HepG2 (cell line): Measurements from ENCODE around the gene SEMA3F. TPM values are rescaled to one million over a fixed set of nuclear protein-coding genes. Genes with fewer than 3 reads are reported as not detected.

ENCODE experiments used
- CENPBD1 ChIP-seq: sonication (generic); formaldehyde crosslinking; IDR thresholded peaks from 2 replicates; pipeline ENCODE4 v1.8.0; 2022; ENCODE audit warnings: missing genetic modification reagents, low read depth, mild to moderate bottlenecking, borderline replicate concordance
- EEA1 ChIP-seq: sonication (generic); formaldehyde crosslinking; IDR thresholded peaks from 2 replicates; pipeline ENCODE4 v1.5.1; 2020; ENCODE audit warnings: mild to moderate bottlenecking, missing genetic modification reagents, borderline replicate concordance
- HNRNPK ChIP-seq: fragments of 200-400 bp; formaldehyde crosslinking; IDR thresholded peaks from 2 replicates; pipeline ENCODE4 v1.6.1; 2018; ENCODE audit warnings: low read length, low read depth, moderate library complexity, mild to moderate bottlenecking; ENCODE audit not compliant: poor library complexity, severe bottlenecking
- ISX ChIP-seq: sonication (generic); formaldehyde crosslinking; conservative IDR thresholded peaks from 2 replicates; pipeline ENCODE4 v1.5.0; 2020; ENCODE audit warnings: missing genetic modification reagents
- JUND ChIP-seq: sonication (generic); formaldehyde crosslinking; IDR thresholded peaks from 2 replicates; pipeline ENCODE4 v1.8.0; 2022; ENCODE audit warnings: mild to moderate bottlenecking, missing genetic modification reagents
- NCOA1 ChIP-seq: sonication (generic); formaldehyde crosslinking; IDR thresholded peaks from 2 replicates; pipeline ENCODE4 v1.9.0; 2021; ENCODE audit warnings: missing genetic modification reagents
- NONO ChIP-seq, 2 experiments: fragments of 450-650 bp in 1 of 2; sonication (generic) in 1 of 2; formaldehyde crosslinking in 1 of 2; IDR thresholded peaks in 1 of 2; conservative IDR thresholded peaks in 1 of 2; 2 replicates each; pipeline versions ENCODE4 v1.6.1 to v1.8.0; 2017 to 2022; ENCODE audit warnings: mild to moderate bottlenecking in 1 of 2, missing genetic modification reagents in 1 of 2, moderate library complexity in 1 of 2
- NR2C2 ChIP-seq: sonication (generic); formaldehyde crosslinking; IDR thresholded peaks from 2 replicates; pipeline ENCODE4 v1.4.0; 2020; ENCODE audit warnings: missing genetic modification reagents, mild to moderate bottlenecking, moderate library complexity, borderline replicate concordance
- NR2F2 ChIP-seq: IDR thresholded peaks from 2 replicates; pipeline ENCODE4 v1.6.1; 2012; ENCODE audit warnings: low read depth, inconsistent platforms, borderline replicate concordance
- PCBP2 ChIP-seq: fragments of 200-400 bp; formaldehyde crosslinking; optimal IDR thresholded peaks from 2 replicates; pipeline ENCODE3; 2018; ENCODE audit warnings: low read length, low read depth; ENCODE audit not compliant: poor library complexity, severe bottlenecking
- PRMT3 ChIP-seq: sonication (generic); formaldehyde crosslinking; IDR thresholded peaks from 2 replicates; pipeline ENCODE4 v1.8.1; 2022; ENCODE audit warnings: low read depth, mild to moderate bottlenecking, moderate library complexity, missing genetic modification reagents, borderline replicate concordance
- STAT6 ChIP-seq: sonication (generic); formaldehyde crosslinking; IDR thresholded peaks from 2 replicates; pipeline ENCODE4 v1.4.0; 2020; ENCODE audit warnings: missing genetic modification reagents, mild to moderate bottlenecking, borderline replicate concordance
- TEAD2 ChIP-seq: sonication (generic); formaldehyde crosslinking; IDR thresholded peaks from 2 replicates; pipeline ENCODE4 v1.9.0; 2021; ENCODE audit warnings: missing genetic modification reagents
- WIZ ChIP-seq: sonication (generic); formaldehyde crosslinking; IDR thresholded peaks from 2 replicates; pipeline ENCODE4 v1.5.1; 2020; ENCODE audit warnings: mild to moderate bottlenecking, missing genetic modification reagents
- ZFP36 ChIP-seq: fragments of 150-350 bp; IDR thresholded peaks from 2 replicates; pipeline ENCODE4 v1.6.1; 2018; ENCODE audit warnings: borderline replicate concordance, low read length, low read depth; ENCODE audit not compliant: partially characterized antibody
- ZNF335 ChIP-seq: sonication (generic); formaldehyde crosslinking; IDR thresholded peaks from 2 replicates; pipeline ENCODE4 v1.4.0; 2020; ENCODE audit warnings: missing genetic modification reagents
- ZNF337 ChIP-seq: sonication (generic); formaldehyde crosslinking; IDR thresholded peaks from 2 replicates; pipeline ENCODE4 v1.5.1; 2020; ENCODE audit warnings: missing genetic modification reagents, low read depth, mild to moderate bottlenecking, borderline replicate concordance
- polyA plus RNA-seq, 8 experiments: library from polyadenylated mRNA; depleted of rRNA in 3 of 8; stranded (reverse) in 7 of 8; unstranded in 1 of 8; fragments of >200 nt; fragmentation: Illumina TruSeq in 4 of 8; extraction: Trizol in 4 of 8; gene quantifications; 2 replicates each; pipeline versions ENCODE4 v1.2.1 to v1.2.3, GENCODE V29; 2011 to 2016; ENCODE audit warnings: low read depth in 4 of 8, missing spikeins in 1 of 8, mixed read lengths in 1 of 8; ENCODE audit not compliant: insufficient read depth in 1 of 8
- total RNA-seq, 5 experiments: library from RNA; depleted of rRNA; stranded (reverse); fragments of >200 nt; fragmentation: Illumina TruSeq; extraction: Trizol; gene quantifications; 2 replicates each; pipeline ENCODE4 v1.2.3, GENCODE V29; 2016; ENCODE audit warnings: low read depth in 1 of 5
- TF ChIP-seq, protein P1 (sequence below): sonication (generic); formaldehyde crosslinking; IDR thresholded peaks from 2 replicates; pipeline ENCODE4 v1.5.0; 2020; ENCODE audit warnings: missing genetic modification reagents
- TF ChIP-seq, protein P2 (sequence below): sonication (generic); formaldehyde crosslinking; IDR thresholded peaks from 2 replicates; pipeline ENCODE4 v1.4.0; 2020; ENCODE audit warnings: missing genetic modification reagents, borderline replicate concordance
- TF ChIP-seq, protein P3 (sequence below): sonication (generic); formaldehyde crosslinking; IDR thresholded peaks from 2 replicates; pipeline ENCODE4 v1.8.1; 2022; ENCODE audit warnings: mild to moderate bottlenecking, missing genetic modification reagents
- TF ChIP-seq, protein P4 (sequence below): sonication (generic); formaldehyde crosslinking; IDR thresholded peaks from 2 replicates; pipeline ENCODE4 v1.8.1; 2023; ENCODE audit warnings: missing genetic modification reagents, mild to moderate bottlenecking, borderline replicate concordance

SEMA3F gene
- total and polyA plus RNA-seq, 2 of the 13 experiments (the other 11 are each of a cell fraction or from before 2014, with no cell fraction given): 7.6 to 17.2 TPM

- no peak for TF ChIP-seq PRMT3 (CRISPR knock-in tag)
- TF ChIP-seq ISX (CRISPR knock-in tag): no peak
- TF ChIP-seq STAT6 (CRISPR knock-in tag): no peak
- 0 out of 2 replicates have a peak, but pooled peaks have one; percentile 39 for TF ChIP-seq ZNF335 (CRISPR knock-in tag)
- TF ChIP-seq CENPBD1 (CRISPR knock-in tag): no peak
- no peak for TF ChIP-seq NONO (IDR thresholded peaks at IDR 0.05)
- no peak for TF ChIP-seq NONO (CRISPR knock-in tag; conservative IDR thresholded peaks at IDR 0.05)
- TF ChIP-seq, protein P1, sequence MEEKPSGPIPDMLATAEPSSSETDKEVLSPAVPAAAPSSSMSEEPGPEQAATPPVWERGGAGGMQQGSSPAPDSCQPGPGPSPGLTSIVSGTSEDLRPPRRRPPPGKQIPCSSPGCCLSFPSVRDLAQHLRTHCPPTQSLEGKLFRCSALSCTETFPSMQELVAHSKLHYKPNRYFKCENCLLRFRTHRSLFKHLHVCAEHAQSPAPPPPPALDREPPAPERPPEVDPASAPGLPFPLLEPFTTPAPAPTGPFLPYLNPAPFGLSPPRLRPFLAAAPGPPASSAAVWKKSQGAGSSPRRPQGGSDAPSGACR (CRISPR knock-in tag): 0 out of 2 replicates have a peak, but pooled peaks have one; percentile 63
- no peak for TF ChIP-seq HNRNPK
- TF ChIP-seq TEAD2 (CRISPR knock-in tag): no peak
- TF ChIP-seq, protein P2, sequence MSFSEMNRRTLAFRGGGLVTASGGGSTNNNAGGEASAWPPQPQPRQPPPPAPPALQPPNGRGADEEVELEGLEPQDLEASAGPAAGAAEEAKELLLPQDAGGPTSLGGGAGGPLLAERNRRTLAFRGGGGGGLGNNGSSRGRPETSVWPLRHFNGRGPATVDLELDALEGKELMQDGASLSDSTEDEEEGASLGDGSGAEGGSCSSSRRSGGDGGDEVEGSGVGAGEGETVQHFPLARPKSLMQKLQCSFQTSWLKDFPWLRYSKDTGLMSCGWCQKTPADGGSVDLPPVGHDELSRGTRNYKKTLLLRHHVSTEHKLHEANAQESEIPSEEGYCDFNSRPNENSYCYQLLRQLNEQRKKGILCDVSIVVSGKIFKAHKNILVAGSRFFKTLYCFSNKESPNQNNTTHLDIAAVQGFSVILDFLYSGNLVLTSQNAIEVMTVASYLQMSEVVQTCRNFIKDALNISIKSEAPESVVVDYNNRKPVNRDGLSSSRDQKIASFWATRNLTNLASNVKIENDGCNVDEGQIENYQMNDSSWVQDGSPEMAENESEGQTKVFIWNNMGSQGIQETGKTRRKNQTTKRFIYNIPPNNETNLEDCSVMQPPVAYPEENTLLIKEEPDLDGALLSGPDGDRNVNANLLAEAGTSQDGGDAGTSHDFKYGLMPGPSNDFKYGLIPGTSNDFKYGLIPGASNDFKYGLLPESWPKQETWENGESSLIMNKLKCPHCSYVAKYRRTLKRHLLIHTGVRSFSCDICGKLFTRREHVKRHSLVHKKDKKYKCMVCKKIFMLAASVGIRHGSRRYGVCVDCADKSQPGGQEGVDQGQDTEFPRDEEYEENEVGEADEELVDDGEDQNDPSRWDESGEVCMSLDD (CRISPR knock-in tag): peak; percentile 11; the same call in 1 of the 2 replicates
- TF ChIP-seq NR2C2 (CRISPR knock-in tag): no peak
- TF ChIP-seq, protein P3, sequence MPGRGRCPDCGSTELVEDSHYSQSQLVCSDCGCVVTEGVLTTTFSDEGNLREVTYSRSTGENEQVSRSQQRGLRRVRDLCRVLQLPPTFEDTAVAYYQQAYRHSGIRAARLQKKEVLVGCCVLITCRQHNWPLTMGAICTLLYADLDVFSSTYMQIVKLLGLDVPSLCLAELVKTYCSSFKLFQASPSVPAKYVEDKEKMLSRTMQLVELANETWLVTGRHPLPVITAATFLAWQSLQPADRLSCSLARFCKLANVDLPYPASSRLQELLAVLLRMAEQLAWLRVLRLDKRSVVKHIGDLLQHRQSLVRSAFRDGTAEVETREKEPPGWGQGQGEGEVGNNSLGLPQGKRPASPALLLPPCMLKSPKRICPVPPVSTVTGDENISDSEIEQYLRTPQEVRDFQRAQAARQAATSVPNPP (CRISPR knock-in tag): no peak
- no peak for TF ChIP-seq ZNF337
- no peak for TF ChIP-seq EEA1 (CRISPR knock-in tag)
- TF ChIP-seq, protein P4, sequence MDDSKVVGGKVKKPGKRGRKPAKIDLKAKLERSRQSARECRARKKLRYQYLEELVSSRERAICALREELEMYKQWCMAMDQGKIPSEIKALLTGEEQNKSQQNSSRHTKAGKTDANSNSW (CRISPR knock-in tag): no peak
- TF ChIP-seq WIZ: no peak
- no peak for TF ChIP-seq PCBP2
- no peak for TF ChIP-seq ZFP36
- no peak for TF ChIP-seq JUND (CRISPR knock-in tag)
- TF ChIP-seq NR2F2: no peak
- TF ChIP-seq NCOA1: no peak
Observed at GRCh38 chr3:50204804-50205412, 49.8 kb downstream of the SEMA3F start, which contains the start of gene SLC38A3 (continued).
